ENCODE measurements around the gene ALDH2.
A peak's percentile ranks its signal among the peaks of the same experiment; 100 is the strongest.
"Not testable (repeated sequence)": the region's sequence is repeated elsewhere in the genome, so short reads cannot be mapped to it uniquely, and the experiment has no call there.

ALDH2 gene

DNA sequence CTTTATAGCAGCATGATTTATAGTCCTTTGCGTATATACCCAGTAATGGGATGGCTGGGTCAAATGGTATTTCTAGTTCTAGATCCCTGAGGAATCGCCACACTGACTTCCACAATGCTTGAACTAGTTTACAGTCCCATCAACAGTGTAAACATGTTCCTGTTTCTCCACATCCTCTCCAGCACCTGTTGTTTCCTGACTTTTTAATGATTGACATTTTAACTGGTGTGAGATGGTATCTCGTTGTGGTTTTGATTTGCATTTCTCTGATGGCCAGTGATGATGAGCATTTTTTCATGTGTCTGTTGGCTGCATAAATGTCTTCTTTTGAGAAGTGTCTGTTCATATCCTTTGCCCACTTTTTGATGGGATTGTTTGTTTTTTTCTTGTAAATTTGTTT, 62.9 kb downstream of the ALDH2 start:
- DNase-seq: not testable (repeated sequence)

- DNase-seq: not testable (repeated sequence)
Measured at GRCh38 chr12:111834740-111835386, 68.1 kb downstream of the ALDH2 start.

DNA sequence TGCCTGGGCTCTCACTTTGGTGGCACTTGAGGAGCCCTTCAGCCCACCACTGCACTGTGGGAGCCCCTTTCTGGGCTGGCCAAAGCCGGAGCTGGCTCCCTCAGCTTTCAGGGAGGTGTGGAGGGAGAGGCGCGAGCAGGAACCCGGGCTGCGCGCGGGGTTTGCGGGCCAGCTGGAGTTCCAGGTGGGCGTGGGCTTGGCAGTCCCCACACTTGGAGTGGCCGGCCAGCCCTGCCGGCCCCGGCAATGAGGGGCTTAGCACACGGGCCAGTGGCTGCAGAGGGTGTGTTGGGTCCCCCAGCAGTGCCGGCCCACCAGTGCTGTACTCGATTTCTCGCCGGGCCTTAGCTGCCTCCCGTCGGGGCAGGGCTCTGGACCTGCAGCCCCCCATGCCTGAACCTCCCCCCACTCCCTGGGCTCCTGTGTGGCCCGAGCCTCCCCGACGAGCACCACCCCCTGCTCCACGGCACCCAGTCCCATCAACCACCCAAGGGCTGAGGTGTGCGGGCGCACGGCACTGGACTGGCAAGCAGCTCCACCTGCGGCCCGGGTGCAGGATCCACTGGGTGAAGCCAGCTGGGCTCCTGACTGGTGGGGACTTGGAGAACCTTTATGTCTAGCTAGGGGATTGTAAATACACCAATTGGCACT, 68.9 kb downstream of the ALDH2 start:
- DNase-seq: not testable (repeated sequence)

- no peak for DNase-seq
Measured at GRCh38 chr12:111838353-111838752, 71.6 kb downstream of the ALDH2 start.

DNA sequence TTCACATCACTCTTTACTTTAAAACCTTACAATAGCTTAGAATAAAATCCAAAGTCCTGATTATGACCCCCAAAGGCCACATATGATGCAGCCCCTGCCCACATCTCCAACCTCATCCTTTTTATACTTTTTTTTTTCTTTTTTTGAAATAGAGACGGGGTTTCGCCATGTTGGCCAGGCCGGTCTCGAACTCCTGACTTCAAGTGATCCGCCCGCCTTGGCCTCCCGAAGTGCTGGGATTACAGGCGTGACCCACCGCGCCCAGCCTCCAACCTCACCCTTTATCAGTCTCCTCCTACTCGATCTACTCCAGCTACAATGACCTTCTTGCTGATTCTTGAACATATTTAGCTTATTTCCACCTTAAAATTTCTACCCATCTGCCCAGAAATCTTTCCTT, 74.1 kb downstream of the ALDH2 start:
- no peak for DNase-seq

DNA sequence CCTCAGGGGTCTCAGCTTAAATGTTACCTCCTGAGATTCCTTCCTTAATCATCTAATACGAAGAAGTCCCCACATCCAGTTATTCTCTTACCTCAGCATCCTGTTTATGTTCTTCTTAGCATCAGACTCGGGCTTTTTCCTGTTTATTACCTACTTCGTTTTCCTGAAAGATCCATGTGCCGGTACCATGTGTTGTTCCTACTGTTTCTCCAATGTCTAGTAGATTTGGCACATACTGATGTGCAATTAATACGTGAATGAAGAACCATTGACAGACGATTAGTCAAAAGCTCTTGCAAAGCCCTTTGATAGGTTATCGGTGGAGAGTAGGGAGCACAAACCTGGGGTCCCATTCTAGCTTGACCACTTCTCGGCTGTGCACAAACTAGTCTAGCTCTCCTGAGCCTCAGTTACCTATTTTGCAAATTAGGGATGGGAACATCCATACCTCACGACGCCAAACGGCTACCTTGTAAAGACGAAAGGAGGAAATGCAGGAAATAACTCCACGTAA, 74.6 kb downstream of the ALDH2 start:
- DNase-seq: no peak

DNA sequence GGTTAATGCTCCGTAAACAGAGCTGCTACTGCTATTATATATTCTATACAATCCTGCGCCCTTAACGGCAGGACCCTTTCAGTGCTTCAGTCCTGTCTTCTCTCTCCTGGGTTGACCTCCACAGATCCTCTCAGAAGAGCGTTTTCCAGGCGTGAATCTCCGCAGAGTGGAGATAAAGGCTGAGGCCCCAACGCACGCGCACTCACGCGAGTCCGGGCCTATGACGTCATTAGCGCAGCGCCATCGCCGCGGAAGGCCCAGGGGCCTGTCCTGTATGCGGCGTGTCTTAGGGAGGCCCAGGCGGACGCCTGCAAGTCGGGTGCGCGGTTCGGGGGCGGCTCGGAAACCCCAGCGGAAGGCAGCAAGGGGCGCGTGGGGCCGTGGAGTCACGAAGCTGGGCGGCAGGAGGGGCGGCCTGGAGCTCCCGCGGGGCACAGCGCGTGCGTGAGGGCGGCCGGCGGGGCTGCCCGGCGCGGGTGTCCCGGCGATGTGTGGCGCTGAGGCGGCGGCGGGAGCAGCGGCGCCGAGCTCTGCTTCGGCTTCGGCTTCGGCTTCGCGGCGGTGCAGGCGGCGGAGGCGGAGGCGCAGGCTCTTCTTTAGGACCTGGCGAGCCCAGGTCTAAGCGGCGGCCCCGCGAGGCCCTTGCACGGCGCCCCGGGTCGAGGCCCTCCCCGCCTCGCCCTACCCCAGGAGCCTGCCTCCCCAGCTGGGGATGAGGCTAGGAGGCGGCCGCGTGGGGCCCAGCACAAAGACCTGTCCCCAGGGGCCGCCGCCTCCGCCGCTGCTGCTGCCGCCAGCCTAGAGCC, 75.2 kb downstream of the ALDH2 start, which contains the start of gene MAPKAPK5:
MAPKAPK5 (plus strand) TSS at position 479 of the 806 bp plus-strand sequence. CDS start 506 bp downstream, outside the sequence.
- peak; percentile 89 to 94 for DNase-seq

- no peak for DNase-seq
Measured at GRCh38 chr12:111842556-111843396, 76.0 kb downstream of the ALDH2 start.

GRCh38 chr12:111846016-111846415, 79.3 kb downstream of the ALDH2 start:
- no peak for DNase-seq

- no peak for DNase-seq
Measured at GRCh38 chr12:111850526-111850925, 83.8 kb downstream of the ALDH2 start.

DNA sequence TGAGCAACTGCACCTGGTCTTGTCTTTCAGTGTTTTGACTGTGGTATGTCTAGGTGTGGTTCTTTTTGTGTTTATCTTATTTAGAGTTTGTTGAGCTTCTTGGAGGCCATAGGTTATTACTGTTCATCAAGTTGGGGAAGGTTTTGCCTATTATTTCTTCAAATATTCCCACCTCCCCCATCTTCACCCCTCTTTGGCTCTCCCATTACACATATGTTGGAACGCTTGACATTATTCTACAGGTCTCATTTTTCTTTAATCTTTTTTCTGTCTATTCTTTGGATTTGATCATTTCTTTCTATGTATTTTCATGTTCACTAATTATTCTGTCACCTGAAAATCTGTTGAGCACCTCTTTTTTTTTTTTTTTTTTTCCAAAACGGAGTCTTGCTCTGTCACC, 91.5 kb downstream of the ALDH2 start:
- DNase-seq: no peak

GRCh38 chr12:111858778-111859177, 92.0 kb downstream of the ALDH2 start:
- no peak for DNase-seq

GRCh38 chr12:111864913-111865312, 98.2 kb downstream of the ALDH2 start:
- DNase-seq: no peak
